ENCODE measurements around the gene ALDH1A2.

Gene ALDH1A2

DNA sequence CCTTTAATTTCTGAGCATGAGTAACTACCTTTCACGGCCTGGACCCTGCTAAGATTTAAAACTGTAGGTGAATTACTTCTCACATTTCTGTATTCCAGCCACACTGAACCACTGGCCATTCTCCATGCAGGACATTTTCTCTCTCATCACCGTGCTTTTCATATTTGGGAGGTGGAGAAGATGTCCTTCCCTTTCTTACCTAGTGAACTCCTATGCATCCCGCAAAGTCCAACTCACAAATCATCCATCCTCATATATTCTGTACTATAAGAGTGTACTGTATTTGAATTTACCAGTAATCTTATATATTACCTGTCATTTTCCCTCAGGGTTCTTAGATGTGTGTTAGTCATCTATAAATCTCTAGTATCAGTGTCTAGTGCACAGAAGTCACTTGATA is 139.9 kb downstream of the ALDH1A2 start:
- no peak overlapping the region for H3K4me3 ChIP-seq
- no peaks in the 10 kb centered on the region for H3K36me3 ChIP-seq
- no peaks in the 10 kb centered on the region for H3K27me3 ChIP-seq
- H3K4me1 ChIP-seq: peaks cover 7% of the 10 kb centered on the region; the same call in 1 of the 2 replicates
- TF ChIP-seq Cebpa-rat (IDR thresholded peaks at IDR 0.05): no peak
- no peak overlapping the region for H3K27ac ChIP-seq
- no peaks in the 10 kb centered on the region for H4K20me1 ChIP-seq
- H3K9me3 ChIP-seq: no peaks in the 10 kb centered on the region
- H3K9ac ChIP-seq: no peak overlapping the region
- no peak overlapping the region for H3K4me2 ChIP-seq

DNA sequence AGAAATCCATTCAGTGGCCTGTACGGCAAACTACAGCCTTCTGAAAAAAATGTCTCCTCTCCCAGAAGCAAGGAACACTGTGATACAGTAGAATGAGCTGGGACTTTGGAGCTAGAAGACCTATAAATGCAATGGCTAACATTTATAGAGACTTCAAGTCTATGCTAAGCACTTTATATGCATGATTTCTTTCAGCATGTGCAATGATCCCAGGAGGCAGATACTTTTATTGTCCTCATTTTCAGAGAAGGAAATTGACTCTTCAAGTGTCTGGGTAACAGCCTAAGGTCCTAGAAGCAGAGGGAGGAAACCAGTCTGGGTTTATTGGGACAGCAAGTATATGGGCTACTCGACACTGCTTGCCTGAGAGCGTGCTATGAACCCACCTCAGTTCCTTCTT is 140.9 kb downstream of the ALDH1A2 start:
- TF ChIP-seq Cebpa-rat (IDR thresholded peaks at IDR 0.05): no peak
- Histone ChIP-seq H3K9ac (no peak overlapping the region), H3K4me1 (peaks cover 7% of the 10 kb centered on the region; the same call in 1 of the 2 replicates), H3K4me2 (no peak overlapping the region), H3K4me3 (no peak overlapping the region), H4K20me1 (no peaks in the 10 kb centered on the region), H3K27me3 (no peaks in the 10 kb centered on the region), H3K27ac (no peak overlapping the region), H3K9me3 (no peaks in the 10 kb centered on the region), H3K36me3 (no peaks in the 10 kb centered on the region)

DNA sequence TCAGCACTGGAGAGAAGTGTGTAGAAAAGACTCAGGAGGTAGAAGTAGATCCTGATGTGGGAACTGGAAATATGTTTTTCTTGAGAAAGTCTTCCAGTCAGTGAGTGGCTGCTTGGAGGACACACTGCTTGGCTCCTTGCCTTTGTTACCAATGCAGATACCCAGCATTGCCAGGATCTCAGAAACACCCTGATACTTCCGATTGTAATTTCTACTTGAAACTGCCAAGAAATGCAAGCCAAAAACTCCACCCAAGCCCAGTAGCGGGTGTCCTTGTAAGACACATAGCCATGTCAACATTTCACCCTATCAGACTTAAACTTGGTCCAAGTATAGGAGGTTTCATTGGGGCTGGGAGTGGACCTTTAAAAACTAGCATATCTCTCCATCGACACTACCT is 141.8 kb downstream of the ALDH1A2 start:
- Histone ChIP-seq H3K27me3 (no peaks in the 10 kb centered on the region), H4K20me1 (no peaks in the 10 kb centered on the region), H3K36me3 (no peaks in the 10 kb centered on the region), H3K27ac (no peak overlapping the region), H3K4me3 (no peak overlapping the region), H3K4me2 (no peak overlapping the region), H3K4me1 (peaks cover 7% of the 10 kb centered on the region; the same call in 1 of the 2 replicates), H3K9me3 (no peaks in the 10 kb centered on the region), H3K9ac (no peak overlapping the region)
- TF ChIP-seq Cebpa-rat (IDR thresholded peaks at IDR 0.05): no peak

DNA sequence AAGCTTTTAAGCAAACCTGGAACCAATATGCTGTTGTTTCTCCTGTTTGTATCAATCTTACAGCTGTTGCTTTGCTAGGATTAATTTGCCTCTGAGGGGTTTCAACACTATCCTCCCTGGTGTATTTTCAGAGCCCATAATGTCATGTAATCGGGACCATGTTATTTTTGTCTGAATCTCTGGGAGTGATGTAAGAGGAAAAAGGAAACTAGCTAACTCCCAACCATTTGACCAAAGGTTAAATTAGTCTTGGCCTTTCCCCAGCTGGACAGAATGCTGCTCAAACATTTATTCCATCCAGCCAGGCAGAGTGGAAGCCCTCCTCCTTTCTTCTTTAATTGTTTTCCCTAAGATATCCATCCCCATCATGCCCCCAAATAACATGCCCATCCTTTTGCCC is 142.2 kb downstream of the ALDH1A2 start:
- Histone ChIP-seq H3K9me3 (no peaks in the 10 kb centered on the region), H3K36me3 (no peaks in the 10 kb centered on the region), H3K4me2 (no peak overlapping the region), H3K4me1 (peaks cover 7% of the 10 kb centered on the region; the same call in 1 of the 2 replicates), H3K27me3 (no peaks in the 10 kb centered on the region), H3K27ac (no peak overlapping the region), H3K9ac (no peak overlapping the region), H4K20me1 (no peaks in the 10 kb centered on the region), H3K4me3 (no peak overlapping the region)
- TF ChIP-seq Cebpa-rat (IDR thresholded peaks at IDR 0.05): no peak

DNA sequence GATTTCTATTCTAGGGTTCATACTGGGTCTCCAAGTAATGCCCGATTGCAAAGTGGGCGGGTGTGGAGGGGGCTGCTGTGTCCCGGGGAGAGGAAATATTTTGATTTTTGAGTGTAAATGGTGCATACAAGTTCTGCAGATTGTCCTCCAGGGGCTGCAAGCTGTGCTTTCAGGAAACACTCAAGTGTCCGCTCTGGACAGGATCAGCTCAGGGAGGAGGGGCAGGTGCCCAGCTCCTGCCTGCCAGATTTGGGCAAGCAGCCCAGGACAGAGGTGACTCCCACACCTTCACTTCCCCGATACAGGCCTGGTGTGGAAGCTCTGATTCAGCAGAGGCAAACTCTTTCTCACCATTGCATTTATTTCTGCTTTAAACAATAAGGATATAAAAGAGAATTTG is 142.7 kb downstream of the ALDH1A2 start:
- H3K9me3 ChIP-seq: no peaks in the 10 kb centered on the region
- H3K36me3 ChIP-seq: no peaks in the 10 kb centered on the region
- no peaks in the 10 kb centered on the region for H3K27me3 ChIP-seq
- no peak overlapping the region for H3K9ac ChIP-seq
- H4K20me1 ChIP-seq: no peaks in the 10 kb centered on the region
- H3K4me1 ChIP-seq: peaks cover 7% of the 10 kb centered on the region; the same call in 1 of the 2 replicates
- H3K27ac ChIP-seq: no peak overlapping the region
- no peak overlapping the region for H3K4me3 ChIP-seq
- H3K4me2 ChIP-seq: no peak overlapping the region
- TF ChIP-seq Cebpa-rat (IDR thresholded peaks at IDR 0.05): no peak

DNA sequence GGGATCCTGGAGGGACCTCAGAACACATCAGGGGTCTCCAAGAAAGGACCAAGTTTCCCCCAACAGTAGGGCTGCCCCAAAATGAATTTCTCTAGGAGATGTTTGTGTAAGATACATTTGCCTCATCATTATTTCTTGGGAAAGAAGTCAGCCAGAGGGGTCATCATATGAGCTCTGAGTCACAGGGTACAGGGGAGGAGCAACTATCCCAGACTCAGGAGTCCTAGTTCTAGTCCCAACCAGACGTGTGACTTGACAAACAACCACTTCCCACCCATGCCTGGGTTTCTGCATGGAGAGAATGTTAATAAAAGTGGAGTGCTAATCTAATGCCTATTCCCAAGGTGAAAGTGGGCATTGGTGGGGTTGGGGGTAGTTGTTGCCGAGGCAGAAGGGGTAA is 144.1 kb downstream of the ALDH1A2 start:
- Histone ChIP-seq H3K27ac (no peak overlapping the region), H3K4me1 (peaks cover 8% of the 10 kb centered on the region), H4K20me1 (no peaks in the 10 kb centered on the region), H3K9me3 (no peaks in the 10 kb centered on the region), H3K4me2 (no peak overlapping the region), H3K27me3 (no peaks in the 10 kb centered on the region), H3K36me3 (no peaks in the 10 kb centered on the region), H3K9ac (no peak overlapping the region), H3K4me3 (no peak overlapping the region)
- TF ChIP-seq Cebpa-rat (IDR thresholded peaks at IDR 0.05): no peak

DNA sequence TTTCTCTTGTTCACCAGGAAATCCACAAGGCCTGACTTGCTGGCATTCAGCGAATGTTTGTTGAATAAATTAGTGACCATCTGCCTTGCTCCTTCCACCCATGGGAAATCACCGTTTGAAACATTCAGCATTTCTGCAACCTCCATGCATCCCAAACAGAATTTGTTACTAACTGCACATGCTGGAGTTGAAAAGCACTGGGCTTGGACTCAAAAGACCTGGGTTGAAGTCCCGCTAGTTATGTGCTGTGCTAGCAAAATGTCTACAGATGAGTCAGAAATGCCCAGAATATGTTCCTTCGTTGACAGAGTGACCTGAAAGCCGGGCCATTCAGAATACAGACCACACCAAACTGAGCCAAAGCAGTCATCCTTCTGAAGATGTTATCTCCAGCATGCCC is 144.6 kb downstream of the ALDH1A2 start:
- H3K4me3 ChIP-seq: no peak overlapping the region
- H3K9me3 ChIP-seq: no peaks in the 10 kb centered on the region
- no peak overlapping the region for H3K27ac ChIP-seq
- H3K4me2 ChIP-seq: no peak overlapping the region
- TF ChIP-seq Cebpa-rat (IDR thresholded peaks at IDR 0.05): no peak
- H3K9ac ChIP-seq: no peak overlapping the region
- no peaks in the 10 kb centered on the region for H3K36me3 ChIP-seq
- H3K4me1 ChIP-seq: peaks cover 8% of the 10 kb centered on the region
- no peaks in the 10 kb centered on the region for H3K27me3 ChIP-seq
- H4K20me1 ChIP-seq: no peaks in the 10 kb centered on the region

DNA sequence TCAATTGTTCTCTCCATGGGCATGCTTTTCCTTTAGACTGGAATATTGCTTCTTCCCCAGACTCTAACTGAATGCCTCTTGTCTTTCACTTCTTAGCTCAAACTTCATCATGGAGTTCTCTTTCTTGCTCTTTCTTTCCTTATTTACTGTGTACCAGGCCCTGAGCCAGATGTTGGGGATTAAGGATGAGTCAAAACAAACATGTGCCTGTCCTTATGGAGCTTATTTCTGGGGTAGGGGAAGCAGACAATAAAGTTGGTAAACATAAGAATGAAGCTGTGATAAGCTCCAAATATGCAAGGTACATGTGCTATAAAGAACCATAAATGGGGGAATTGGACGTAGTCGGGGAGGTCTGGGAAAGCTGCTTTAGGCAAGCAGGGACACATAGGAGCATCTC is 145.8 kb downstream of the ALDH1A2 start:
- Histone ChIP-seq H3K4me1 (peaks cover 11% of the 10 kb centered on the region), H3K9me3 (no peaks in the 10 kb centered on the region), H3K9ac (no peak overlapping the region), H3K4me3 (no peak overlapping the region), H3K27me3 (no peaks in the 10 kb centered on the region), H4K20me1 (no peaks in the 10 kb centered on the region), H3K36me3 (no peaks in the 10 kb centered on the region), H3K4me2 (no peak overlapping the region), H3K27ac (no peak overlapping the region)
- TF ChIP-seq Cebpa-rat (IDR thresholded peaks at IDR 0.05): no peak

DNA sequence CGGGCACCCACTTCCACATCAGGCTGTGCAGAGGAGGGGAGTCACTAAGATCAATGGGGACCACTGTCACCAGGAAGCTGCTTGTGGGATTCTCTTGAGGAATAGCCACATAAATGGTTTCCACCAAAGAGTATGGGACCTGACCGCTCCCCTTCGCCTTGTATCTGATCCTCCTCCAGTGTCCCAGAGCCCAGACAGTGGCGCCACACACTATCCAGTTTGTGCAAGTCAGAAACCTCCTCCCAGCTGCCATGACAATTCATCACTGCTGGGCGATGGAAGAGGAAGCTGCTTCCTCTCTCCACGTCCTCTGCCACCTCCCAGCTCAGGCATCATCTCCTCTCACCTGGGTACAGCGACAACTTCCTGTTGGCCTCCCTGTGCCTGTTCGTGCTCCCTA is 147.5 kb downstream of the ALDH1A2 start:
- no peak for TF ChIP-seq Cebpa-rat (IDR thresholded peaks at IDR 0.05)
- H3K4me2 ChIP-seq: no peak overlapping the region
- H3K4me3 ChIP-seq: no peak overlapping the region
- no peaks in the 10 kb centered on the region for H3K9me3 ChIP-seq
- no peaks in the 10 kb centered on the region for H3K36me3 ChIP-seq
- no peaks in the 10 kb centered on the region for H4K20me1 ChIP-seq
- H3K27ac ChIP-seq: no peak overlapping the region
- H3K27me3 ChIP-seq: no peaks in the 10 kb centered on the region
- no peak overlapping the region for H3K9ac ChIP-seq
- peaks cover 17% of the 10 kb centered on the region for H3K4me1 ChIP-seq

DNA sequence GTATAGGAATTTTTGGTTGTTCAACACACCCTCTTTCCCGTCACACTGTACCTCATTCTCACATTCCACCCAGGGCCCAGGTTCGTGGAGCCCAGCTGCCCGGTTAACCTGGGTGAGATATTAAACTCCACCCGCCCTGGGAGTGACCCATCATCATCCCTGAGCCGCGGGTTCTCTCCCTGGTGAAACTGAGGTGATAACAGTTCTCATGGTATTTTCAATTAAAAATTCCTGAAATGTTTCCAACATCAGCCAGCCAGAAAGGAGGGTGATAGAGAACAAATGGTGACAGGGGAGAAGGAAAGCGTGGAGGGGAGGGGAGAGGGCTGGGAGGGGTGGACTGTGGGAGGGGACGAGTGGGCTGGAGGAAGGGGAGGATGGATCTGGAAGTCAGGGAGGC is 148.8 kb downstream of the ALDH1A2 start:
- no peak overlapping the region for H3K4me2 ChIP-seq
- no peak overlapping the region for H3K4me3 ChIP-seq
- peaks cover 17% of the 10 kb centered on the region for H3K4me1 ChIP-seq
- no peaks in the 10 kb centered on the region for H4K20me1 ChIP-seq
- TF ChIP-seq Cebpa-rat (IDR thresholded peaks at IDR 0.05): no peak
- H3K27ac ChIP-seq: no peak overlapping the region
- H3K9ac ChIP-seq: no peak overlapping the region
- no peaks in the 10 kb centered on the region for H3K36me3 ChIP-seq
- H3K27me3 ChIP-seq: no peaks in the 10 kb centered on the region
- no peaks in the 10 kb centered on the region for H3K9me3 ChIP-seq

DNA sequence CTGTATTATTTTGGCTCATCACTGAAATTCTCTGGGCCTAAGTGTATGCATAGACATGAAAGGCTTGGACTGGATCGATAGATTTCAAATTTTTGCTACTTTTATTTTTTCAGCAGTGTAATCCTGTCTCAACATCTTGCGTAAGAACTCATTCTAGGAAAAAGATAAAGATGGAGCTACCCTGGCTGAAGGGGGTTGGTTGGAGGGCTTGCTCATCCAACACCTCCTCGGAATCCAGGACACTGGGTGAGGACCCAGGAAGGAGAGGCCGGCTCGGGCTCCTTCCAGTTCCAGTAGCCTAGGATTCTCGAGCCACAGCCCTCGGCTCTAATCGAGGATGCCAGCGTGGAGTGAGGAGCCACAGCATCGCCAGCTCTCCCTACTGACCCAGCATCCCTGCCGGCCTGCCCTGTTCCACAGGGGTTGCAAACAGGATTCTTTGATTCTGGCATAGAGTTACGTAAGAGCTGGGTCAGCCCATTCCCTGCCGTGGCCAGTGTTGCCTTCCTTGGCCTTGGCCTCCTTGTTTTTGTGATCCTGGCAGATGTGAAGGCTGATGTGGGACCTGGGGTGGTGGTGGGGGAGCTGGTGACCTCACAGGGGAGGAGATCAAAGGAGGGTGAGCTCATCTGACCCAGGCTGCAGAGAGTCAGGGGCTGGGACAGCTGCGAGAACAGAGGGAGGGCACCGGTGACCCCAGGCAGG is 149.5 kb downstream of the ALDH1A2 start:
- Histone ChIP-seq H3K4me2 (no peak overlapping the region), H3K27me3 (no peaks in the 10 kb centered on the region), H3K27ac (no peak overlapping the region), H4K20me1 (no peaks in the 10 kb centered on the region), H3K4me1 (peaks cover 22% of the 10 kb centered on the region), H3K9ac (no peak overlapping the region), H3K36me3 (no peaks in the 10 kb centered on the region), H3K9me3 (no peaks in the 10 kb centered on the region), H3K4me3 (no peak overlapping the region)
- TF ChIP-seq Cebpa-rat (IDR thresholded peaks at IDR 0.05): no peak
